Measurements from ENCODE around the gene ATP11B.

GRCh38 chr3:182969277-182969676, 176.0 kb downstream of the ATP11B start:
- TF ChIP-seq EZH2phosphoT487 (IDR thresholded peaks at IDR 0.05; ENCODE audit: low read depth, severe bottlenecking, unreplicated experiment) (no peak), CTCF (IDR thresholded peaks at IDR 0.05; ENCODE audit: poor library complexity) (no peak), EZH2 (IDR thresholded peaks at IDR 0.05; ENCODE audit: borderline replicate concordance) (no peak)

Data from hepatocyte (in vitro differentiated cells).